Activated CD8-positive, alpha-beta memory T cell treated with anti-CD3 and anti-CD28 coated beads for 36 hours (primary cell): ENCODE measurements around the gene TUBB4A. TPM values are rescaled to one million over a fixed set of nuclear protein-coding genes. Genes with fewer than 3 reads are reported as not detected.

Experiments
- CTCF ChIA-PET: fragments of 350-600 bp; sonication (Branson Sonifier 250); formaldehyde crosslinking; loops from one replicate; lab custom pipeline; 2021; ENCODE audit warnings: antibody characterized with exemption; lab: Charles Lee
- POLR2A ChIA-PET: fragments of 350-600 bp; sonication (Branson Sonifier 250); formaldehyde crosslinking; loops from one replicate; lab custom pipeline; 2021; ENCODE audit warnings: antibody characterized with exemption; lab: Charles Lee
- total RNA-seq, 2 experiments: library from RNA; stranded (reverse); gene quantifications; one replicate each; pipeline ENCODE4 v1.2.3, GENCODE V29; 2021

The TUBB4A gene
- total RNA-seq, 2 experiments from 2014 or later = 7.4 to 8.9 TPM

DNA sequence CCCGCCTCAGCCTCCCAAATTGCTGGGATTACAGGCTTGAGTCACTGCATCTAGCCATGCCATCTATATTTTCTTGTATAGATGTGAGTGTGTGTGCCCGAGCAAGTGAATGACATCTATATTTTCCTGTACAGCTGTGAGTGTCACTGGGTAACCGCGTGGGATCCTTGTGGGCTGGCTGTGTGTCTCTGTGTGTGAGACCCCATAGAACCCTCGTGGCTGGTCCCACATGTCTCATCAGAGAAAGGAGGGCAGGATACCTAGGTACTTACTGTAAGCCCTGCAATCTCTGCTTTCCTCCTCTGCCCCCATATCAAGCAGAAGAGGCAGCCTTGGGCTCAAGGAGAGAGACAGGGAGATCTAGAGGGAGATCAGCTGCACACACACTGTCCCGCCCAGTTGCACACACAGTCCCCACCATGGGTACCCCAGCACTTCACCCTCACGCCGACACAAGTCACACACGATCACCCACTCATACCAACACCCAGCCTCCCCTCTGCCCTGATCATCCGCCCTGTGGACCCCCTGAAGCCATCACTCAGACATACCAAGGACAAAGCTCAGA is 21.2 kb downstream of the TUBB4A start:
- POLR2A ChIA-PET = interaction anchor here (0.5 to 1.7 kb wide), 13 partner anchors 8 to 1255 kb away, joined by 3 to 10 read pairs (median 3); partner anchors contain the start of genes GTF2F1, KHSRP, TUBB4A and VAV1
- CTCF ChIA-PET = interaction anchor here (0.6 to 2.7 kb wide), 12 partner anchors 9 to 295 kb away, joined by 3 to 11 read pairs (median 4); partner anchors contain the start of genes CLPP, KHSRP and SLC25A23

- POLR2A ChIA-PET = no interaction called here
These were observed 22.2 kb downstream of the TUBB4A start for GRCh38 chr19:6479836-6480398.

GRCh38 chr19:6478815-6479214 is 23.3 kb downstream of the TUBB4A start:
- ChIA-PET CTCF (no interaction called here), POLR2A (no interaction called here)

More at GRCh38 chr19:6479836-6480398, 22.2 kb downstream of the TUBB4A start:
- CTCF ChIA-PET = interaction anchor here (1.7 to 2.7 kb wide), 2 partner anchors 25 to 259 kb away, joined by 5 to 8 read pairs; no protein-coding TSS in a partner anchor

GRCh38 chr19:6476896-6477431 is 25.1 kb downstream of the TUBB4A start:
- ChIA-PET CTCF (interaction anchor here (1.9 to 2.1 kb wide), 2 partner anchors 15 to 52 kb away, joined by 5 to 7 read pairs; no protein-coding TSS in a partner anchor), POLR2A (no interaction called here)

DNA sequence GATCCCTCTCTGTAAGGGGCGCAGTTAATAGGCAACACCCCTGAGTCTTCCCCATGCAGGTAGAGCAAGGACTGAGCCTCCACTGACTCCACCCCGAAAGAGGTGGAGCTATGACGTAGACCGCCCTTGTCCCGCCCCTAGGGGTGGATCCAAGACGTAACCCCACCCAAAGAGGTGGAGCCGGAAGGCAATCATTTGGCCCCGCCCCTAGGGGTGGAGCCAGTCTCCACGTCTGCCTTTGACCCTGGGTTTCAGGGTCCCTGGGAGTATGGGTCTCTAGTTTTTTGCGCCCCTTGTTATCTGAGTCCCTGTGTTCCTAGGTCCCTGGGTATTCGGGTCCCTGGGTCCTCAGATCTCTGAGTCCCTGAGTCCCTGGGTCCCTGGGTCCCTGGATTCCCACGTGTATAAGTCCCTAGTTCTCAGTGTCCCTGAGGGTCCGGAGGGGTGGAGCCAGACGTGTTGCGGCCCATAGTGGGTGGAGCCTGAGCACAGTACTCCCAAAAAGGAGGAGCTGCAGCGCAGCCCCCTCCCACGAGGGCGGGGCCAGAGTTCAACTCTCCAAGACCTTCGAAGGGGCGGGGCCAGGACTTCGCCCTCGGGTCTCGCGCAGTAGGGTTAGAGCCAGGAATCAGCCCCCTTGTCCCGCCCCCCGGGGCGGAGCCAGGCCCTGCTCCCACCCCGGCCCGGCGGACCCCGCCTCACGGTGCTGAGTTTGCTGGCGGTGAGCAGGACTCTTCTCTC is 25.8 kb downstream of the TUBB4A start:
- CTCF ChIA-PET = interaction anchor here (0.7 to 2.1 kb wide), 3 partner anchors 13 to 51 kb away, joined by 3 to 7 read pairs (median 5); no protein-coding TSS in a partner anchor

DNA sequence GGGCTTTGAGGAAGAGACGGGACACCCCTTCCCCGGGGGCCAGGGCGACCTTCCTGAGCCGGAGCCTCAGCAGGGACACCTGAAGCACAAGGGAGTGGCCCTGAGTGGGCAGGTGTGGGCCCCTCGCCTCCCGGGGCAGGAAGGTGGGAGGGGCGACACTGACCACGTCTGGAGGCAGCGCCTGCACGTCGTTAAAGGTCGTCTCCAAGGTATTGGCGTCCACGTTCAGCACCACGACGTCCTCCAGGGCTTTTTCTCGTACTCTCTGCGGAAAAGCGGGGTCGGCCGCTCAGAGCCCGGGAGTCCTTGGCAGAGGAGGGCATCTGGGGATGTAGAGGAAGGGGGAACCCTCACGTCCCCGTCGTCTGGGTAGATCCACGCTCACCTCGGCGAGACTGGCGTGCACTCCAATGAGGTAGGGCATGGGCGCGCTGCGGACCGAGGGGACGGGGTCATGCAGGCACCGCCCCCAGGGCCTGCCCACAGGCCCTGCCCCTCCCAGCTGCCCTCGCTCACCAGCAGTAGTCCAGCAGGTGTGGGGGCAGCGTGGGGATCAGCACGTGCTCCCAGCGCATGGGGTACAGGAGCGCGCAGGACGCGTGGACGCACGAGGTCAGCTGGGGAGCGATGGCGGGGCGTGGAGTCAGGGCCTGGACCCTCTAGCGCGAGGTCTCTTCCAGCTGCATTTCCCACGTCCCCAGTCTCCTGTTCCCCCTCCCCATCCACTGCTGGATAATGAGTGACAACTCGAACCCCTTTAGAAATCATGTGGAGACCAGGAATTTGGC is 26.6 kb downstream of the TUBB4A start:
- CTCF ChIA-PET = interaction anchor here (0.7 to 2.1 kb wide), 3 partner anchors 13 to 50 kb away, joined by 3 to 7 read pairs (median 5); no protein-coding TSS in a partner anchor
- POLR2A ChIA-PET = no interaction called here

More for the DNA sequence above, 25.8 kb downstream of the TUBB4A start:
- POLR2A ChIA-PET = no interaction called here

- POLR2A ChIA-PET = interaction anchor here (0.6 to 0.7 kb wide), 3 partner anchors 8 to 129 kb away, joined by 5 to 10 read pairs (median 7); no protein-coding TSS in a partner anchor
- CTCF ChIA-PET = no interaction called here
These were observed 28.5 kb downstream of the TUBB4A start for GRCh38 chr19:6473647-6474046.

DNA sequence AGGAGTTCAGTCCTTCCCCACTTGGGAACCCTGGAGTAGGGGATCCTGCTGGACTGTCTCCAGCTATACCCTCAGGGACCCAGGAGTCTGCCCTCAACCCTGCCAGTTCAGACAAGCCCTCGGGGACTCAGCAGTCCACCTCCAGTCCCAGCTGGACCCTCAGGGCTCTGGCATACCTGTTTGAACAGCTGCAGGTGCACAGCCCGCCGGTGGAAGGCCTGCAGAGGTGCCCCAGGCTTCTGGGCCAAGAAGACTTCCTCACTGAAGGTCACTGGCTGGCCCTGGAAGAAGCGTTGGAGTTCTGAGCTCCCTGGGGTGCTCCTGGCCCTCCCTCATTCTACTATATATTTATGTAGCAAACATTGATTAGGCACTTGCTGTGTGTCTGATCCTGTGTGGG is 29.4 kb downstream of the TUBB4A start:
- ChIA-PET POLR2A (interaction anchor here (1.1 kb wide), 1 partner anchor 9 kb away, joined by 3 read pairs; the partner anchor contains the start of gene DENND1C), CTCF (interaction anchor here (0.7 kb wide), 1 partner anchor 90 kb away, joined by 3 read pairs; no protein-coding TSS in a partner anchor)

DNA sequence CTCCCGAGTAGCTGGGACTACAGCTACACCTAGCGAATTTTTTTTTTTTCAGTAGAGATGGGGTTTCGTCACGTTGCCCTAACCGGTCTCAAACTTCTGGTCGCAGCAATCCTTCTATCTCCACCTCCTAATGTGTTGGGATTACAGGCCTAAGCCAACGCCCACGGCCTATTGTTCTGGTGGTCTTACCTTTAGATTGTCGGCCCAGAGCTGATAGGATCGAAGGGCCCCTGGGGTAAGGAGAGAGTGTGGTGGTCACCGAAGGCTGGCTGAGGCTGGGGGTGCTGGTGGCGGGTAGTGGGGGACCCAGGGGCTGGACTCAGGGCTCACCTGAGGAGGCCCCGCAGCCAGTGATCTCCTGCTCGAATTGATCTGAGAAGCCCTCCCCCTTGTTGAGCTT is 31.0 kb downstream of the TUBB4A start:
- ChIA-PET CTCF (no interaction called here), POLR2A (no interaction called here)

- CTCF ChIA-PET = no interaction called here
- POLR2A ChIA-PET = no interaction called here
These were observed 31.9 kb downstream of the TUBB4A start for GRCh38 chr19:6470173-6470572.

DNA sequence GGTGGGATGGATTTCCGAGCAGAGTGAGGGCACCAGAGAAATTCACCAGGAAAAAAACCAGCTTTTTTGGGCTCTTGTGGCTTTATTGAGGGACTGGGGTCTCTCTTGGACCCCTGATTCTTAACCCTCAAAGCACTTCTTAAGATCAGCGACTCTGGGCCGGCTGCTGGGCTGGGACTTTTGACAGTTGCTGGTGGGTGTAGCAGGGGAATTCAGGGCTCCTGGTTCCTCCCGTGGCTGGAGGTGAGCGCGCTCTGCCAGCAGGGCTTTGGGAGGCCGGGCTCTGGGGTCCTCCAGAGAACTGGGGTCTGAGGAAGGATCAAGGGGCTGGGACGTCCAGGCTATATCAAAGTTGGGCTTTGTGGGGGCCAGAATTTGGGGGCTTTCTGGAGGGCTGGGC is 34.7 kb downstream of the TUBB4A start:
- CTCF ChIA-PET = no interaction called here
- POLR2A ChIA-PET = interaction anchor here (0.6 kb wide), 1 partner anchor 54 kb away, joined by 8 read pairs; no protein-coding TSS in a partner anchor

DNA sequence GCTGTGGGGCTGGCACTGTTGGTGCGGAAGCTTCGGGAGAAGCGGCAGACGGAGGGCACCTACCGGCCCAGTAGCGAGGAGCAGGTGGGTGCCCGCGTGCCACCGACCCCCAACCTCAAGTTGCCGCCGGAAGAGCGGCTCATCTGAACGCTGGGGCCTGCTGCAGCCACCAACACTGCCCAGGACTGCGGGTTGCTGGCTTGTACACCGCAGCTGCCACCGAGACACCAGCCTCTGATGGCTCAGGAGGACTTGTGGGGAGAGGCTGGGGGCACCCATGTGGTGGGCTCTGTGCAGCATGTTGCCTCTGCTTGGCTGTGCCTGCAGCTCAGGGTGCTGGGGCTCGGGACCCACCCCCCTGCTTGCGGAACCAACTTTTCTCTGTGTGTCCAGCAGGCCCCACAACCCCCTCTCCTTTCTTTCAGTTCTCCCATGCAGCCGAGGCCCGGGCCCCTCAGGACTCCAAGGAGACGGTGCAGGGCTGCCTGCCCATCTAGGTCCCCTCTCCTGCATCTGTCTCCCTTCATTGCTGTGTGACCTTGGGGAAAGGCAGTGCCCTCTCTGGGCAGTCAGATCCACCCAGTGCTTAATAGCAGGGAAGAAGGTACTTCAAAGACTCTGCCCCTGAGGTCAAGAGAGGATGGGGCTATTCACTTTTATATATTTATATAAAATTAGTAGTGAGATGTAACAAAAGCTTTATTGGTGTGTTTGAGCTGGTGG is 35.4 kb downstream of the TUBB4A start:
- ChIA-PET CTCF (interaction anchor here (1.4 kb wide), 1 partner anchor 15 kb away, joined by 3 read pairs; no protein-coding TSS in a partner anchor), POLR2A (interaction anchor here (0.6 kb wide), 1 partner anchor 54 kb away, joined by 8 read pairs; no protein-coding TSS in a partner anchor)

DNA sequence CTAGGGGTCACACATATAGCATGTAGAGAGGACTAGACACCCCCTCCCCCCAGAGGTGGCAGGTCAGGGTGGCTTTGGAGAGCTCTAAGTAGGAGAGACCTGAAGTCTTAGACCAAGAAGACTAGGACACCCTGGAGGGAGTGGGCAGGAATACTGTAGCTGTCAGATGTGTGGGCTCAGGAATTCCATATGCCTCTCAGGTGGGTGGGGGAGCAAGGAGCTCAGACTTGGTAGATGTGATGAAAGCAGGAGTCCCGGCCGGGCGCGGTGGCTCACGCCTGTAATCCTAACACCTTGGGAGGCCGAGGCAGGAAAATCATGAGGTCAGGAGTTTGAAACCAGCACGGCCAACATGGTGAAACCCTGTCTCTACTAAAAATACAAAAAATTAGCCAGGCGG is 36.4 kb downstream of the TUBB4A start:
- CTCF ChIA-PET = interaction anchor here (0.6 to 1.4 kb wide), 2 partner anchors 16 to 24 kb away, joined by 3 read pairs; no protein-coding TSS in a partner anchor
- POLR2A ChIA-PET = interaction anchor here (0.5 kb wide), 1 partner anchor 8 kb away, joined by 7 read pairs; no protein-coding TSS in a partner anchor

DNA sequence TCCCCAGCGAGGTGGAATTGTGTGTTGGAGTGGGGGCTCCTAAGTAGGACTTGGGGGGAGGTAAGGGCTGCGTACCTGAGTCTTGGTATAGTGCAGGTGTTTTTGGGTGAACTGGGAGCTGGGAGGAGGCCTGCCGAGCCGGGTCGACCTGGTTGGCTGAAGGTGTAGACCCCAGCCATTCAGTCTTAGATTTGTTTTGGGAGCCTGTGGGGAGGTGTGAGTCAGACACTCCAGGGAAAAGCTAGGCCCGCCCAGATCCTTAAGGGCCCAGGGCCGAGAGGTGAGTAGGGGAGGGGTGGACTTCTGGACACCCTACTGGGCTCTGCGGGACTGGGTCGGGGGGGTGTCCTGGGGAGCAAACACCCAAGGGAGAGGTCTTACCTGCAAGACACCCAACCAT is 37.1 kb downstream of the TUBB4A start:
- ChIA-PET POLR2A (interaction anchor here (0.5 kb wide), 1 partner anchor 9 kb away, joined by 7 read pairs; no protein-coding TSS in a partner anchor), CTCF (interaction anchor here (1.4 kb wide), 1 partner anchor 17 kb away, joined by 3 read pairs; no protein-coding TSS in a partner anchor)

- ChIA-PET POLR2A (no interaction called here), CTCF (interaction anchor here (0.7 kb wide), 1 partner anchor 75 kb away, joined by 4 read pairs; no protein-coding TSS in a partner anchor)
These were observed 37.8 kb downstream of the TUBB4A start, which contains the start of gene CRB3 for GRCh38 chr19:6464070-6464873. Gene CRB3, plus strand, starts transcription at chr19:6464271. Its CDS starts 431 bp downstream, at chr19:6464702.
